H1 (cell line): ENCODE results near the gene PDHB. TPM values are rescaled to one million over a fixed set of nuclear protein-coding genes. Genes with fewer than 3 reads are reported as not detected.

Experiments used
- CTCF ChIA-PET: fragments of 300-600 bp; sonication (Branson Sonifier 250); formaldehyde crosslinking; loops from one replicate; lab custom pipeline; 2021; ENCODE audit not compliant: partially characterized antibody; lab: Charles Lee
- POLR2A ChIA-PET: fragments of 300-600 bp; sonication (Branson Sonifier 250); formaldehyde crosslinking; loops from one replicate; lab custom pipeline; 2021; ENCODE audit warnings: inconsistent platforms; ENCODE audit not compliant: partially characterized antibody; lab: Charles Lee
- DNase-seq, 2 experiments: peaks; one replicate each; pipeline versions ENCODE4 v3.0.0 to v3.0.0-alpha.2; 2010 to 2022; ENCODE audit warnings: low spot score in 2 of 2, low read depth in 1 of 2, mixed read lengths in 1 of 2
- FAIRE-seq: peaks from 2 replicates; lab custom pipeline; 2011; peaks lifted over from hg19 to GRCh38; lab: Jason Lieb, UNC
- H2AFZ ChIP-seq: 2 replicates; pipeline ENCODE4 v1.8.1; 2012; ENCODE audit warnings: low read length, inconsistent platforms
- H2AK5ac ChIP-seq: 2 replicates; pipeline ENCODE4 v1.6.1; 2013; ENCODE audit warnings: low read depth, low read length
- H2BK120ac ChIP-seq: replicated peaks from 2 replicates; pipeline ENCODE3; 2013; ENCODE audit warnings: low read depth, low read length, inconsistent platforms
- H2BK12ac ChIP-seq: 2 replicates; pipeline ENCODE4 v1.6.1; 2013; ENCODE audit warnings: low read depth, low read length
- H2BK15ac ChIP-seq: 2 replicates; pipeline ENCODE4 v1.6.1; 2013; ENCODE audit warnings: low read length
- H2BK20ac ChIP-seq: 2 replicates; pipeline ENCODE4 v1.6.1; 2013; ENCODE audit warnings: low read length
- H2BK5ac ChIP-seq: 2 replicates; pipeline ENCODE4 v1.6.1; 2013; ENCODE audit warnings: low read depth, low read length
- H3K14ac ChIP-seq: 2 replicates; pipeline ENCODE4 v1.6.1; 2013; ENCODE audit warnings: inconsistent platforms; ENCODE audit not compliant: insufficient read length
- H3K18ac ChIP-seq: 2 replicates; pipeline ENCODE4 v1.6.1; 2013; ENCODE audit warnings: low read length; ENCODE audit errors: extremely low read depth
- H3K23ac ChIP-seq: 2 replicates; pipeline ENCODE4 v1.6.1; 2013; ENCODE audit warnings: inconsistent platforms; ENCODE audit not compliant: insufficient read length
- H3K23me2 ChIP-seq: 2 replicates; pipeline ENCODE4 v1.6.1; 2013; ENCODE audit warnings: low read depth, low read length
- H3K27ac ChIP-seq: 2 replicates; pipeline ENCODE4 v1.6.1; 2011; ENCODE audit warnings: low read depth, low read length, inconsistent platforms
- H3K27me3 ChIP-seq, 4 experiments: replicated peaks in 1 of 4; 1 replicate in 1 of 4; 2 replicates in 3 of 4; pipeline versions ENCODE4 v1.6.1 to v1.8.1; 2011 to 2013; ENCODE audit warnings: low read length in 3 of 4, mild to moderate bottlenecking in 3 of 4, inconsistent platforms in 2 of 4, mixed read lengths in 2 of 4, moderate library complexity in 1 of 4; ENCODE audit not compliant: control insufficient read depth in 3 of 4, insufficient read depth in 3 of 4; ENCODE audit errors: extremely low read depth in 1 of 4
- H3K36me3 ChIP-seq, 4 experiments: 2 replicates each; pipeline versions ENCODE4 v1.6.1 to v1.8.1; 2011 to 2013; ENCODE audit warnings: mild to moderate bottlenecking in 4 of 4, low read length in 3 of 4, moderate library complexity in 2 of 4, control low read depth in 1 of 4, inconsistent platforms in 1 of 4; ENCODE audit not compliant: insufficient read depth in 4 of 4, control insufficient read depth in 2 of 4
- H3K4ac ChIP-seq: replicated peaks from 2 replicates; pipeline ENCODE3; 2013; ENCODE audit warnings: low read length, low read depth, mixed read lengths, inconsistent platforms; ENCODE audit not compliant: insufficient read length
- H3K4me1 ChIP-seq, 4 experiments: replicated peaks in 1 of 4; 1 replicate in 1 of 4; 2 replicates in 3 of 4; pipeline versions ENCODE4 v1.6.1 to v1.8.1; 2011 to 2013; ENCODE audit warnings: low read length in 3 of 4, inconsistent platforms in 2 of 4, mixed read lengths in 1 of 4; ENCODE audit not compliant: insufficient read depth in 4 of 4, control insufficient read depth in 3 of 4
- H3K4me2 ChIP-seq, 2 experiments: 2 replicates each; pipeline versions ENCODE4 v1.6.1 to v1.8.1; 2011 to 2013; ENCODE audit warnings: low read depth in 2 of 2, low read length in 2 of 2, control low read depth in 1 of 2, inconsistent platforms in 1 of 2, mild to moderate bottlenecking in 1 of 2; ENCODE audit not compliant: insufficient read depth in 1 of 2
- H3K4me3 ChIP-seq, 4 experiments: fragments of 200-600, 300-600 bp in 1 of 4; sonication (generic), shearing (Covaris generic), sonication (Bioruptor Twin) in 1 of 4; 2 replicates each; pipeline versions ENCODE4 v1.5.1 to v1.8.1; 2011 to 2016; ENCODE audit warnings: low read length in 4 of 4, low read depth in 3 of 4, control low read depth in 2 of 4, inconsistent platforms in 2 of 4, mild to moderate bottlenecking in 2 of 4, mixed read lengths in 1 of 4, moderate library complexity in 1 of 4; ENCODE audit not compliant: insufficient read depth in 2 of 4; ENCODE audit errors: extremely low read depth in 1 of 4
- H3K56ac ChIP-seq: replicated peaks from 2 replicates; pipeline ENCODE3; 2013; ENCODE audit warnings: low read depth, mild to moderate bottlenecking, mixed read lengths, low read length, inconsistent platforms; ENCODE audit not compliant: insufficient read length
- H3K79me1 ChIP-seq: 2 replicates; pipeline ENCODE4 v1.6.1; 2013; ENCODE audit warnings: low read depth, low read length, control low read depth
- H3K79me2 ChIP-seq, 2 experiments: 2 replicates each; pipeline versions ENCODE4 v1.6.1 to v1.8.1; 2012 to 2013; ENCODE audit warnings: low read length in 2 of 2, mild to moderate bottlenecking in 2 of 2, inconsistent platforms in 1 of 2; ENCODE audit not compliant: insufficient read depth in 2 of 2, control insufficient read depth in 1 of 2
- H3K9ac ChIP-seq, 4 experiments: replicated peaks in 1 of 4; 1 replicate in 1 of 4; 2 replicates in 3 of 4; pipeline versions ENCODE4 v1.6.1 to v1.8.1; 2011 to 2013; ENCODE audit warnings: low read depth in 3 of 4, low read length in 3 of 4, control low read depth in 2 of 4, mild to moderate bottlenecking in 2 of 4, moderate library complexity in 2 of 4, inconsistent platforms in 1 of 4; ENCODE audit errors: extremely low read depth in 1 of 4
- H3K9me3 ChIP-seq, 2 experiments: 2 replicates each; pipeline versions ENCODE4 v1.6.1 to v1.8.1; 2012 to 2013; ENCODE audit warnings: mild to moderate bottlenecking in 2 of 2, moderate library complexity in 2 of 2, control low read depth in 1 of 2, inconsistent platforms in 1 of 2, low read depth in 1 of 2, low read length in 1 of 2, mixed read lengths in 1 of 2; ENCODE audit not compliant: insufficient read depth in 2 of 2
- H4K20me1 ChIP-seq, 2 experiments: replicated peaks in 1 of 2; 2 replicates each; pipeline versions ENCODE3 to v1.8.1; 2011 to 2013; ENCODE audit warnings: inconsistent platforms in 2 of 2, low read length in 2 of 2, mild to moderate bottlenecking in 1 of 2; ENCODE audit not compliant: insufficient read depth in 2 of 2, control insufficient read depth in 1 of 2
- H4K5ac ChIP-seq: 2 replicates; pipeline ENCODE4 v1.6.1; 2013; ENCODE audit warnings: low read length, low read depth, mixed read lengths, inconsistent platforms; ENCODE audit not compliant: insufficient read length
- H4K8ac ChIP-seq: 2 replicates; pipeline ENCODE4 v1.8.0; 2013; ENCODE audit warnings: mild to moderate bottlenecking, moderate library complexity, low read length, inconsistent platforms; ENCODE audit not compliant: insufficient read depth; ENCODE audit errors: extremely low read depth
- H4K91ac ChIP-seq: replicated peaks from 2 replicates; pipeline ENCODE3; 2013; ENCODE audit warnings: low read length, mixed read lengths, inconsistent platforms; ENCODE audit not compliant: insufficient read length
- BACH1 ChIP-seq: IDR thresholded peaks from 2 replicates; pipeline ENCODE4 v1.6.1; 2012; ENCODE audit warnings: low read length, improper control_type of control experiment
- CHD1 ChIP-seq: IDR thresholded peaks from 2 replicates; pipeline ENCODE4 v1.6.1; 2012; ENCODE audit warnings: low read depth, low read length, improper control_type of control experiment
- CREB1 ChIP-seq: IDR thresholded peaks from 2 replicates; pipeline ENCODE4 v1.6.1; 2012; ENCODE audit warnings: inconsistent platforms
- HDAC6 ChIP-seq: IDR thresholded peaks from one replicate; pipeline ENCODE4 v1.7.1; 2012; ENCODE audit warnings: low read depth, mild to moderate bottlenecking, inconsistent platforms, low read length, moderate library complexity
- NRF1 ChIP-seq: IDR thresholded peaks from 2 replicates; pipeline ENCODE4 v1.6.1; 2011; ENCODE audit warnings: mild to moderate bottlenecking, low read depth, low read length, improper control_type of control experiment
- PHF8 ChIP-seq: fragments of 200-600 bp; sonication (generic); conservative IDR thresholded peaks from 2 replicates; pipeline ENCODE4 v1.7.1; 2012; ENCODE audit warnings: low read depth, mild to moderate bottlenecking, inconsistent platforms, low read length, moderate library complexity
- RBBP5 ChIP-seq: IDR thresholded peaks from 2 replicates; pipeline ENCODE4 v1.7.1; 2012; ENCODE audit warnings: low read depth, mild to moderate bottlenecking, inconsistent platforms, low read length, moderate library complexity, borderline replicate concordance
- RFX5 ChIP-seq: IDR thresholded peaks from 2 replicates; pipeline ENCODE4 v1.6.1; 2011; ENCODE audit warnings: low read depth, low read length, improper control_type of control experiment, borderline replicate concordance
- SIRT6 ChIP-seq: IDR thresholded peaks from one replicate; pipeline ENCODE4 v1.7.1; 2012; ENCODE audit warnings: low read length, inconsistent platforms
- SIX5 ChIP-seq: IDR thresholded peaks from 2 replicates; pipeline ENCODE4 v1.6.1; 2011; ENCODE audit warnings: mild to moderate bottlenecking, low read depth, low read length
- TCF12 ChIP-seq: IDR thresholded peaks from 2 replicates; pipeline ENCODE4 v1.6.1; 2011; ENCODE audit warnings: low read depth, mild to moderate bottlenecking, low read length
- WGBS, 2 experiments: shearing (Covaris generic) in 1 of 2; methylation state at CpG; one replicate each; pipeline versions ENCODE4 v1.1.6 to v1.1.7; 2013 to 2015; ENCODE audit warnings: low lambda C conversion rate in 2 of 2, mixed read lengths in 2 of 2, inconsistent platforms in 1 of 2, low coverage in 1 of 2, missing lambda C conversion rate in 1 of 2; ENCODE audit not compliant: insufficient replicate concordance in 2 of 2, insufficient coverage in 1 of 2, insufficient read length in 1 of 2; ENCODE audit errors: extremely low coverage in 1 of 2, missing lambda C conversion rate in 1 of 2; 5-methylcytosine and 5-hydroxymethylcytosine counted together
- polyA plus RNA-seq, 7 experiments: library from polyadenylated mRNA; depleted of rRNA in 3 of 7; stranded (reverse) in 5 of 7; unstranded in 2 of 7; fragments of >200 nt in 5 of 7; fragments of 200-250 nt in 2 of 7; gene quantifications; 1 replicate in 5 of 7; 2 replicates in 1 of 7; 4 replicates in 1 of 7; pipeline versions ENCODE4 v1.2.1 to v1.2.3, GENCODE V29; 2011 to 2013; ENCODE audit warnings: missing spikeins in 2 of 7, mixed read lengths in 2 of 7
- total RNA-seq: library from RNA; stranded (reverse); fragmentation: NEBNext Ultra II Directional; extraction: Animal tissue kit (Norgen Biotek cat#: 25700); gene quantifications from 2 replicates; pipeline ENCODE4 v1.2.1, GENCODE V29; 2021

PDHB gene
- total and polyA plus RNA-seq, 2 of the 8 experiments (the other 6 are each of a cell fraction or from before 2014, with no cell fraction given): 90.4 to 140 TPM

- Histone ChIP-seq H2BK15ac (no peak overlapping the region), H3K27ac (no peak overlapping the region), H2AFZ (no peak overlapping the region), H3K9ac (no peak overlapping the region), H3K27me3 (no peaks in the 10 kb centered on the region), H4K91ac (no peak overlapping the region), H2BK5ac (no peak overlapping the region), H4K8ac (no peak overlapping the region), H3K4ac (no peak overlapping the region), H3K4me1 (peaks cover 0 to 5% (median 4%) of the 10 kb centered on the region in 4 experiments; a peak in 2 of 7 replicates), H3K23ac (no peak overlapping the region), H3K9me3 (no peaks in the 10 kb centered on the region), H3K79me1 (no peaks in the 10 kb centered on the region), H3K4me2 (no peak overlapping the region), H2BK12ac (no peak overlapping the region), H3K23me2 (no peaks in the 10 kb centered on the region), H3K14ac (no peak overlapping the region), H2BK20ac (no peak overlapping the region), H3K36me3 (peaks cover 0 to 11% (median 0%) of the 10 kb centered on the region in 4 experiments; a peak in 2 of 8 replicates), H3K79me2 (no peaks in the 10 kb centered on the region), H3K4me3 (no peak overlapping the region), H3K18ac (no peak overlapping the region), H2BK120ac (no peak overlapping the region), H2AK5ac (no peak overlapping the region), H4K5ac (no peak overlapping the region), H4K20me1 (no peaks in the 10 kb centered on the region), H3K56ac (no peak overlapping the region)
- DNase-seq: no peak
- CTCF ChIA-PET: interaction anchor here (0.6 to 4.1 kb wide), 11 partner anchors 8 to 119 kb away, joined by 3 to 41 read pairs (median 5); partner anchors contain the start of genes HTD2, PDHB, PXK and RPP14
- POLR2A ChIA-PET: interaction anchor here (1.6 to 2.7 kb wide), 2 partner anchors 11 to 110 kb away, joined by 5 to 14 read pairs; partner anchors contain the start of genes HTD2 and RPP14
- WGBS, 2 experiments: 85% methylated on average over 2 of the region's 2 CpGs; no CpG with 5 or more reads in 1 of the 2 experiments
- no peak for FAIRE-seq
- no peak for TF ChIP-seq RFX5
- no peak for TF ChIP-seq SIX5
- no peak for TF ChIP-seq SIRT6
- no peak for TF ChIP-seq TCF12
- TF ChIP-seq CREB1: no peak
- TF ChIP-seq RBBP5: no peak
- no peak for TF ChIP-seq NRF1
- TF ChIP-seq HDAC6: no peak
- TF ChIP-seq CHD1: no peak
- no peak for TF ChIP-seq BACH1
- no peak for TF ChIP-seq PHF8
Observed at GRCh38 chr3:58417075-58417474, 16.6 kb downstream of the PDHB start.
